H9 (cell line): Measurements from ENCODE around the gene GINM1. TPM values are rescaled to one million over a fixed set of nuclear protein-coding genes. Genes with fewer than 3 reads are reported as not detected.

Experiments used
- DNase-seq: peaks from one replicate; pipeline ENCODE4 v3.0.0-alpha.2; 2017
- H2AFZ ChIP-seq: one replicate; pipeline ENCODE4 v1.6.1; 2013; ENCODE audit warnings: mild to moderate bottlenecking, low read length, control low read depth, moderate library complexity
- H2AK5ac ChIP-seq: 2 replicates; pipeline ENCODE4 v1.6.1; 2013; ENCODE audit warnings: low read length, control low read depth, mixed read lengths; ENCODE audit not compliant: insufficient read length
- H2BK120ac ChIP-seq: one replicate; pipeline ENCODE4 v1.6.1; 2013; ENCODE audit warnings: low read depth, mild to moderate bottlenecking, low read length, control low read depth, inconsistent platforms; ENCODE audit not compliant: poor library complexity, severe bottlenecking
- H2BK12ac ChIP-seq: 2 replicates; pipeline ENCODE4 v1.6.1; 2013; ENCODE audit warnings: low read length, control low read depth, mixed read lengths, low read depth; ENCODE audit not compliant: insufficient read length
- H2BK15ac ChIP-seq: 2 replicates; pipeline ENCODE4 v1.6.1; 2013; ENCODE audit warnings: low read depth, low read length, control low read depth
- H2BK20ac ChIP-seq: one replicate; pipeline ENCODE4 v1.6.1; 2013; ENCODE audit warnings: low read depth, mild to moderate bottlenecking, low read length, control low read depth, inconsistent platforms; ENCODE audit not compliant: poor library complexity, severe bottlenecking
- H2BK5ac ChIP-seq: 2 replicates; pipeline ENCODE4 v1.6.1; 2013; ENCODE audit warnings: low read length, control low read depth, mixed read lengths; ENCODE audit not compliant: insufficient read length
- H3K14ac ChIP-seq: 2 replicates; pipeline ENCODE4 v1.6.1; 2013; ENCODE audit warnings: low read length, control low read depth; ENCODE audit not compliant: insufficient read depth
- H3K18ac ChIP-seq: 2 replicates; pipeline ENCODE4 v1.6.1; 2013; ENCODE audit warnings: low read depth, mild to moderate bottlenecking, mixed read lengths, low read length, control low read depth; ENCODE audit not compliant: insufficient read length
- H3K23ac ChIP-seq: 2 replicates; pipeline ENCODE4 v1.6.1; 2013; ENCODE audit warnings: low read length, control low read depth, mixed read lengths, low read depth; ENCODE audit not compliant: insufficient read length
- H3K23me2 ChIP-seq: 2 replicates; pipeline ENCODE4 v1.6.1; 2013; ENCODE audit warnings: low read depth, mild to moderate bottlenecking, mixed read lengths, low read length, control low read depth; ENCODE audit not compliant: insufficient read length, poor library complexity, severe bottlenecking
- H3K27ac ChIP-seq: 2 replicates; pipeline ENCODE4 v1.5.1; 2013; ENCODE audit warnings: low read length, control low read depth, mixed read lengths, low read depth; ENCODE audit not compliant: insufficient read length
- H3K27me3 ChIP-seq: 2 replicates; pipeline ENCODE4 v1.6.1; 2013; ENCODE audit warnings: low read length, control low read depth, inconsistent platforms; ENCODE audit not compliant: insufficient read depth
- H3K4ac ChIP-seq: 2 replicates; pipeline ENCODE4 v1.6.1; 2013; ENCODE audit warnings: low read depth, mild to moderate bottlenecking, control low read depth, inconsistent platforms, low read length, moderate library complexity
- H3K4me1 ChIP-seq: 2 replicates; pipeline ENCODE4 v1.6.1; 2013; ENCODE audit warnings: low read length, control low read depth, inconsistent platforms; ENCODE audit not compliant: insufficient read depth
- H3K4me2 ChIP-seq: 2 replicates; pipeline ENCODE4 v1.6.1; 2013; ENCODE audit warnings: low read length, control low read depth, mixed read lengths; ENCODE audit not compliant: insufficient read length, insufficient read depth
- H3K56ac ChIP-seq: 2 replicates; pipeline ENCODE4 v1.6.1; 2013; ENCODE audit warnings: low read depth, mild to moderate bottlenecking, mixed read lengths, low read length, control low read depth; ENCODE audit not compliant: insufficient read length
- H3K79me1 ChIP-seq: 2 replicates; pipeline ENCODE4 v1.6.1; 2013; ENCODE audit warnings: low read depth, mild to moderate bottlenecking, moderate library complexity, low read length, control low read depth, inconsistent platforms; ENCODE audit not compliant: insufficient read depth, poor library complexity, severe bottlenecking
- H3K79me2 ChIP-seq: 2 replicates; pipeline ENCODE4 v1.6.1; 2013; ENCODE audit warnings: low read length, control low read depth, inconsistent platforms; ENCODE audit not compliant: insufficient read depth
- H3K9ac ChIP-seq: 2 replicates; pipeline ENCODE4 v1.6.1; 2013; ENCODE audit warnings: low read length, control low read depth, mixed read lengths; ENCODE audit not compliant: insufficient read length; ENCODE audit errors: extremely low read depth
- H3K9me3 ChIP-seq: one replicate; pipeline ENCODE4 v1.6.1; 2013; ENCODE audit warnings: low read depth, low read length, inconsistent platforms; ENCODE audit not compliant: control insufficient read depth
- H3T11ph ChIP-seq: one replicate; pipeline ENCODE4 v1.6.1; 2013; ENCODE audit warnings: mild to moderate bottlenecking, low read length, control low read depth, inconsistent platforms
- H4K20me1 ChIP-seq: one replicate; pipeline ENCODE4 v1.6.1; 2013; ENCODE audit not compliant: control insufficient read depth, insufficient read length, insufficient read depth
- H4K5ac ChIP-seq: 2 replicates; pipeline ENCODE4 v1.6.1; 2013; ENCODE audit warnings: low read depth, mild to moderate bottlenecking, mixed read lengths, low read length, control low read depth; ENCODE audit not compliant: insufficient read length
- H4K8ac ChIP-seq: replicated peaks from 2 replicates; pipeline ENCODE4 v1.6.1; 2013; ENCODE audit warnings: low read length, control low read depth, mixed read lengths, low read depth; ENCODE audit not compliant: insufficient read length
- H4K91ac ChIP-seq: 2 replicates; pipeline ENCODE4 v1.6.1; 2013; ENCODE audit warnings: low read depth, mild to moderate bottlenecking, moderate library complexity, mixed read lengths, low read length, control low read depth; ENCODE audit not compliant: insufficient read length
- H3K27ac Mint-ChIP-seq, 3 experiments: 2 replicates in 2 of 3; 3 replicates in 1 of 3; pipeline ENCODE4 v1.8.0; 2020 to 2021; ENCODE audit warnings: mixed read lengths in 3 of 3, mild to moderate bottlenecking in 1 of 3, moderate library complexity in 1 of 3
- H3K27me3 Mint-ChIP-seq: 2 replicates; pipeline ENCODE4 v1.8.0; 2021; ENCODE audit warnings: low read depth, mild to moderate bottlenecking, moderate library complexity, mixed read lengths
- H3K36me3 Mint-ChIP-seq, 3 experiments: 2 replicates in 2 of 3; 3 replicates in 1 of 3; pipeline ENCODE4 v1.8.0; 2020 to 2021; ENCODE audit warnings: low read depth in 3 of 3, mixed read lengths in 3 of 3; ENCODE audit not compliant: insufficient read depth in 1 of 3
- H3K4me1 Mint-ChIP-seq, 2 experiments: 2 replicates each; pipeline ENCODE4 v1.8.0; 2020; ENCODE audit warnings: mixed read lengths in 2 of 2
- H3K4me3 Mint-ChIP-seq, 2 experiments: 2 replicates in 1 of 2; 3 replicates in 1 of 2; pipeline ENCODE4 v1.8.0; 2020 to 2021; ENCODE audit warnings: mild to moderate bottlenecking in 2 of 2, mixed read lengths in 2 of 2, moderate library complexity in 1 of 2
- H3K9me3 Mint-ChIP-seq, 2 experiments: 2 replicates in 1 of 2; 3 replicates in 1 of 2; pipeline ENCODE4 v1.8.0; 2020; ENCODE audit warnings: mild to moderate bottlenecking in 2 of 2, mixed read lengths in 2 of 2, moderate library complexity in 1 of 2
- CTCF ChIP-seq: fragments of 200-600 bp; sonication (generic); conservative IDR thresholded peaks from 3 replicates; pipeline ENCODE4 v1.8.0; 2021; ENCODE audit warnings: antibody characterized with exemption, mild to moderate bottlenecking
- WGBS: extraction: QIAGEN DNeasy Blood & Tissue Kit; methylation state at CpG from one replicate; pipeline ENCODE4 v1.1.7; 2013; ENCODE audit warnings: missing lambda C conversion rate, low lambda C conversion rate, mixed read lengths; ENCODE audit not compliant: insufficient read length; ENCODE audit errors: extremely low coverage; 5-methylcytosine and 5-hydroxymethylcytosine counted together
- total RNA-seq: library from RNA; stranded (reverse); gene quantifications from 2 replicates; pipeline ENCODE4 v1.2.1, GENCODE V29; 2021

The GINM1 gene
- total RNA-seq, 1 experiment from 2014 or later: 24.5 TPM

- no peak for DNase-seq
- Histone ChIP-seq H3K79me1 (no peaks in the 10 kb centered on the region), H4K20me1 (no peaks in the 10 kb centered on the region), H3K27me3 (no peaks in the 10 kb centered on the region), H2AFZ (no peak overlapping the region), H3K23me2 (no peaks in the 10 kb centered on the region), H3K27ac (no peak overlapping the region), H3K79me2 (peaks cover 2% of the 10 kb centered on the region; the same call in 1 of the 2 replicates), H4K8ac (no peak overlapping the region), H2AK5ac (no peak overlapping the region), H3K9me3 (no peaks in the 10 kb centered on the region), H2BK15ac (no peak overlapping the region), H3K18ac (no peak overlapping the region), H3K14ac (no peak overlapping the region), H3K23ac (no peak overlapping the region), H3K4ac (no peak overlapping the region), H3K4me2 (no peak overlapping the region), H2BK120ac (no peak overlapping the region), H3T11ph (no peak overlapping the region), H4K5ac (no peak overlapping the region), H3K9ac (no peak overlapping the region), H2BK12ac (no peak overlapping the region), H4K91ac (no peak overlapping the region), H3K4me1 (no peaks in the 10 kb centered on the region), H3K56ac (no peak overlapping the region), H2BK20ac (no peak overlapping the region), H2BK5ac (no peak overlapping the region)
- Mint-ChIP-seq H3K4me1 (no peaks in the 10 kb centered on the region), H3K27ac (no peak overlapping the region), H3K27me3 (no peaks in the 10 kb centered on the region), H3K4me3 (no peak overlapping the region), H3K36me3 (peaks cover 17 to 64% (median 60%) of the 10 kb centered on the region in 3 experiments), H3K9me3 (no peaks in the 10 kb centered on the region)
- WGBS: no CpG with 5 or more reads among the region's 5 CpGs
- no peak for TF ChIP-seq CTCF
Measured at GRCh38 chr6:149580880-149581279, 14.7 kb downstream of the GINM1 start.
